Fibroblast of lung (primary cell): Measurements from ENCODE around the gene CDC23. TPM values are rescaled to one million over a fixed set of nuclear protein-coding genes. Genes with fewer than 3 reads are reported as not detected.
"Not testable (repeated sequence)": the region's sequence is repeated elsewhere in the genome, so short reads cannot be mapped to it uniquely, and the experiment has no call there.

ENCODE experiments used
- DNase-seq, 2 donors: peaks; one replicate each; pipeline versions ENCODE4 v3.0.0 to v3.0.0-alpha.2; 2010; ENCODE audit warnings: low read depth in 2 of 2
- H2AFZ ChIP-seq: 2 replicates; pipeline ENCODE4 v1.5.1; 2012; ENCODE audit warnings: low read length, control low read depth, inconsistent platforms
- H3K27ac ChIP-seq: 2 replicates; pipeline ENCODE4 v1.5.1; 2011; ENCODE audit warnings: low read length, control low read depth; ENCODE audit not compliant: insufficient read depth
- H3K27me3 ChIP-seq: 2 replicates; pipeline ENCODE4 v1.5.1; 2011; ENCODE audit warnings: mild to moderate bottlenecking, low read length; ENCODE audit not compliant: control insufficient read depth, insufficient read depth
- H3K36me3 ChIP-seq: 2 replicates; pipeline ENCODE4 v1.5.1; 2011; ENCODE audit warnings: low read length; ENCODE audit not compliant: control insufficient read depth, insufficient read depth
- H3K4me1 ChIP-seq: 2 replicates; pipeline ENCODE4 v1.5.1; 2011; ENCODE audit warnings: low read length; ENCODE audit not compliant: control insufficient read depth, insufficient read depth; ENCODE audit errors: extremely low read depth
- H3K4me2 ChIP-seq: 2 replicates; pipeline ENCODE4 v1.5.1; 2011; ENCODE audit warnings: low read length, control low read depth; ENCODE audit not compliant: insufficient read depth; ENCODE audit errors: extremely low read depth
- H3K4me3 ChIP-seq, 4 experiments: fragments of 200-600 bp in 1 of 4; sonication (generic) in 1 of 4; replicated peaks in 1 of 4; 2 replicates each; pipeline ENCODE4 v1.5.1; 2011 to 2016; ENCODE audit warnings: low read length in 4 of 4, low read depth in 3 of 4, mild to moderate bottlenecking in 3 of 4, control low read depth in 2 of 4, inconsistent platforms in 1 of 4, mixed read lengths in 1 of 4; ENCODE audit not compliant: insufficient read depth in 1 of 4; ENCODE audit errors: control extremely low read depth in 1 of 4
- H3K79me2 ChIP-seq: 2 replicates; pipeline ENCODE4 v1.5.1; 2012; ENCODE audit warnings: mild to moderate bottlenecking, low read length, inconsistent platforms; ENCODE audit not compliant: control insufficient read depth, insufficient read depth
- H3K9ac ChIP-seq: 2 replicates; pipeline ENCODE4 v1.5.1; 2011; ENCODE audit warnings: mild to moderate bottlenecking, low read length, control low read depth; ENCODE audit not compliant: insufficient read depth
- H3K9me3 ChIP-seq: 2 replicates; pipeline ENCODE4 v1.5.1; 2012; ENCODE audit warnings: low read depth, low read length; ENCODE audit not compliant: control insufficient read depth, insufficient read depth
- H4K20me1 ChIP-seq: 2 replicates; pipeline ENCODE4 v1.5.1; 2011; ENCODE audit warnings: low read length; ENCODE audit not compliant: control insufficient read depth, insufficient read depth; ENCODE audit errors: extremely low read depth
- CTCF ChIP-seq, 2 donors: IDR thresholded peaks in 1 of 2; conservative IDR thresholded peaks in 1 of 2; 1 replicate in 1 of 2; 2 replicates in 1 of 2; pipeline ENCODE4 v1.5.1; 2011 to 2012; ENCODE audit warnings: low read length in 2 of 2, control low read depth in 1 of 2, inconsistent platforms in 1 of 2, low read depth in 1 of 2, mild to moderate bottlenecking in 1 of 2
- EZH2 ChIP-seq: IDR thresholded peaks from 2 replicates; pipeline ENCODE4 v1.5.1; 2012; ENCODE audit warnings: low read length, control low read depth, mild to moderate bottlenecking; ENCODE audit errors: missing control alignments
- polyA plus RNA-seq, 2 donors: library from polyadenylated mRNA; depleted of rRNA in 1 of 2; stranded (reverse) in 1 of 2; unstranded in 1 of 2; fragments of >200 nt; gene quantifications; 2 replicates each; pipeline ENCODE4 v1.2.1, GENCODE V29; 2011 to 2012; ENCODE audit warnings: missing spikeins in 1 of 2
- total RNA-seq: library from RNA; depleted of rRNA; stranded (reverse); fragments of >200 nt; gene quantifications from 2 replicates; pipeline ENCODE4 v1.2.1, GENCODE V29; 2014

CDC23 gene
- total and polyA plus RNA-seq, 2 donors (not counting 1 experiment from before 2014, with no cell fraction given) = 26.8 to 31.8 TPM

GRCh38 chr5:138257583-138257982 lies 44.5 kb upstream of the CDC23 start:
- H3K27me3 ChIP-seq = peaks cover 8% of the 10 kb centered on the region
- no peak overlapping the region for H3K9ac ChIP-seq
- no peaks in the 10 kb centered on the region for H3K79me2 ChIP-seq
- DNase-seq = no peak
- H3K4me2 ChIP-seq = no peak overlapping the region
- H3K27ac ChIP-seq = no peak overlapping the region
- TF ChIP-seq CTCF (conservative IDR thresholded peaks at IDR 0.05 in 1 of 2, IDR thresholded peaks at IDR 0.05 in 1 of 2; ENCODE audit: low read depth in 1 of 2, low read length in 2 of 2) (no peak), EZH2 (no peak)
- H3K4me3 ChIP-seq = no peak overlapping the region
- no peaks in the 10 kb centered on the region for H3K36me3 ChIP-seq
- no peaks in the 10 kb centered on the region for H3K4me1 ChIP-seq
- no peaks in the 10 kb centered on the region for H4K20me1 ChIP-seq
- H3K9me3 ChIP-seq = no peaks in the 10 kb centered on the region
- no peak overlapping the region for H2AFZ ChIP-seq

- no peak for DNase-seq
- no peak for TF ChIP-seq EZH2
- TF ChIP-seq CTCF (conservative IDR thresholded peaks at IDR 0.05 in 1 of 2, IDR thresholded peaks at IDR 0.05 in 1 of 2; ENCODE audit: low read depth in 1 of 2, low read length in 2 of 2) = no peak
- Histone ChIP-seq H3K27me3 (peaks cover 12% of the 10 kb centered on the region), H2AFZ (no peak overlapping the region), H3K27ac (no peak overlapping the region), H3K9me3 (no peaks in the 10 kb centered on the region), H3K4me2 (no peak overlapping the region), H3K4me1 (no peaks in the 10 kb centered on the region), H3K79me2 (no peaks in the 10 kb centered on the region), H3K36me3 (no peaks in the 10 kb centered on the region), H3K4me3 (no peak overlapping the region), H4K20me1 (no peaks in the 10 kb centered on the region), H3K9ac (no peak overlapping the region)
These were observed 39.8 kb upstream of the CDC23 start for GRCh38 chr5:138252944-138253343.

- not testable (repeated sequence) for DNase-seq, H3K36me3 ChIP-seq, H3K4me1 ChIP-seq, H3K9me3 ChIP-seq, H3K9ac ChIP-seq, H3K4me3 ChIP-seq, H3K4me2 ChIP-seq, H3K79me2 ChIP-seq, H3K27ac ChIP-seq, H4K20me1 ChIP-seq, H2AFZ ChIP-seq
- peaks cover 17% of the 10 kb centered on the region for H3K27me3 ChIP-seq
These were observed 34.7 kb upstream of the CDC23 start for GRCh38 chr5:138247800-138248199.
